GM12874 (cell line): ENCODE measurements around the gene CYP46A1.
A peak's percentile ranks its signal among the peaks of the same experiment; 100 is the strongest.

Source experiments
- TF ChIP-seq, protein P1 (sequence below): IDR thresholded peaks from 2 replicates; pipeline ENCODE4 v1.5.1; 2011; ENCODE audit warnings: low read depth, mild to moderate bottlenecking, control low read depth, low read length, moderate library complexity; ENCODE audit not compliant: insufficient read depth

CYP46A1 gene

DNA sequence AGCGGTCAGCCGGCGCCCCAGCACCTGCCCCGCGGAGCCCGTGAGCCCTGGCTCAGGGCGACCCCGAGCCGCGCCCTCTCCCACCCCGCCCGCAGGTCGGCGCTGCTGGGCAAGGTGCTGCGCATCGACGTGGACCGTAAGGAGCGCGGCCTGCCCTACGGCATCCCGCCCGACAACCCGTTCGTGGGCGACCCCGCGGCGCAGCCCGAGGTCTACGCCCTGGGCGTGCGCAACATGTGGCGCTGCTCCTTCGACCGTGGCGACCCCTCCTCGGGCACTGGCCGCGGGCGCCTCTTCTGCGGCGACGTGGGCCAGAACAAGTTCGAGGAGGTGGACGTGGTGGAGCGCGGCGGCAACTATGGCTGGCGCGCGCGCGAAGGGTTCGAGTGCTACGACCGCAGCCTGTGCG lies 24.8 kb upstream of the CYP46A1 start:
- TF ChIP-seq, protein P1, sequence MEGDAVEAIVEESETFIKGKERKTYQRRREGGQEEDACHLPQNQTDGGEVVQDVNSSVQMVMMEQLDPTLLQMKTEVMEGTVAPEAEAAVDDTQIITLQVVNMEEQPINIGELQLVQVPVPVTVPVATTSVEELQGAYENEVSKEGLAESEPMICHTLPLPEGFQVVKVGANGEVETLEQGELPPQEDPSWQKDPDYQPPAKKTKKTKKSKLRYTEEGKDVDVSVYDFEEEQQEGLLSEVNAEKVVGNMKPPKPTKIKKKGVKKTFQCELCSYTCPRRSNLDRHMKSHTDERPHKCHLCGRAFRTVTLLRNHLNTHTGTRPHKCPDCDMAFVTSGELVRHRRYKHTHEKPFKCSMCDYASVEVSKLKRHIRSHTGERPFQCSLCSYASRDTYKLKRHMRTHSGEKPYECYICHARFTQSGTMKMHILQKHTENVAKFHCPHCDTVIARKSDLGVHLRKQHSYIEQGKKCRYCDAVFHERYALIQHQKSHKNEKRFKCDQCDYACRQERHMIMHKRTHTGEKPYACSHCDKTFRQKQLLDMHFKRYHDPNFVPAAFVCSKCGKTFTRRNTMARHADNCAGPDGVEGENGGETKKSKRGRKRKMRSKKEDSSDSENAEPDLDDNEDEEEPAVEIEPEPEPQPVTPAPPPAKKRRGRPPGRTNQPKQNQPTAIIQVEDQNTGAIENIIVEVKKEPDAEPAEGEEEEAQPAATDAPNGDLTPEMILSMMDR, result 0 out of 2 replicates have a peak, but pooled peaks have one; percentile 2

DNA sequence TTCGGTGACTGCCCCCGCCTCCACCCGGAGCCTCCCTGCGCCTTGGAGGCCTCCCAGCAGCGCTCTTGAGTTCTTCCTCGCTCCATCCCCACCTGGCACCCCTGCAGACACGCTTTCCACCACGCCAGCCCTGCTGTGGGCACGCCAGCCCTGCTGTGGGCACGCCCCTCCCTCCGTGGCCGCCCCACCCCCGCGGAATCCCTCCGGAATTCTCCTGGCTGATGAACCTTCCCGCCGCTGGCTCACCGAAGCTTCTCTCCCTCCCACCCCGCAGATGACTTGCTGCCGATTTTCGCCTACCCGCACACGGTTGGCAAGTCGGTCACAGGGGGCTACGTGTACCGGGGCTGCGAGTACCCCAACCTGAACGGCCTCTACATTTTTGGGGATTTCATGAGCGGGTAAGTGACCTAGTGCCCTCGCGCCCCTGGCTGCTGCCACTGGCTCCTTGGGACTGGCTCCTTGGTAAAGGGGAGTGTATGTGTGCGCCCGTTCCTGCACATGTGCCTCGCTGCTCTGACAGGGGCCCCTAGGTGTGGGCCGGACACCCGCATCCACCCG lies 24.0 kb upstream of the CYP46A1 start:
- TF ChIP-seq, protein P1, result no peak

DNA sequence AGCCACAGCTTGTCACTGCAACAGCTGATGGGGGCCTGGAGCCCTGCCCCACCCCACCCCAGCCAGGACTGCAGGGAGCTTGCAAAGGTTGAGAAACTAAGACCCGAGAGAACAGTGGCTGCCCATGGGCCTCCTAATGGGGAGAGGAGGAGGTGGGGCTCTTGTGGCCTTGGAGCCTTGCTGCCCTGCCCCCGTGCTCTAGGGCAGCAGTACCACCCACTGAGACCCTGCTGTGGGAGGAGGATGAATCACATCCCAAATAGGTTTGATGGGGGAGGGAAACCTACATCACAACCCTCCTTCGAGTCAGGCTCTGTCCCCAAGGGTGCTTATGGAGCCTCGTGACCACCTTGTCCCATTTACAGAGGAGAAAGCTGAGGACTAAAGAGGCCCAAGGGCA lies 23.3 kb upstream of the CYP46A1 start:
- TF ChIP-seq, protein P1, result no peak

DNA sequence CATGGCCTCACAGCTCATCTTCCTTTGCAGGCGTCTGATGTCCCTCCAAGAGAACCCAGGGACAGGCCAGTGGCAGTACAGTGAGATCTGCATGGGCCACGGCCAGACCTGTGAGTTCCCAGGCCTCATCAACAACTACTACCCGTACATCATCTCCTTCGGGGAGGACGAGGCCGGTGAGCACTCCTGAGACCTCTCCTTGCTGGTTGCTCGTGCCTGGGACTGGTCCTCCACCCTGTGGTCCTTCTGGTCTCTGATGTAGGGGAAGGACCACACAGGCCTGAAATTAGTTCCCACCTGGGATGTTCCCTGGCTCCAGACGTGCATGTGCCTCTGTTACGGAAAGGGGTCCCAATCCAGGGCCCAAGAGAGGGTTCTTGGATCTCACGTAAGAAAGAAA lies 21.3 kb upstream of the CYP46A1 start:
- TF ChIP-seq, protein P1, result no peak

DNA sequence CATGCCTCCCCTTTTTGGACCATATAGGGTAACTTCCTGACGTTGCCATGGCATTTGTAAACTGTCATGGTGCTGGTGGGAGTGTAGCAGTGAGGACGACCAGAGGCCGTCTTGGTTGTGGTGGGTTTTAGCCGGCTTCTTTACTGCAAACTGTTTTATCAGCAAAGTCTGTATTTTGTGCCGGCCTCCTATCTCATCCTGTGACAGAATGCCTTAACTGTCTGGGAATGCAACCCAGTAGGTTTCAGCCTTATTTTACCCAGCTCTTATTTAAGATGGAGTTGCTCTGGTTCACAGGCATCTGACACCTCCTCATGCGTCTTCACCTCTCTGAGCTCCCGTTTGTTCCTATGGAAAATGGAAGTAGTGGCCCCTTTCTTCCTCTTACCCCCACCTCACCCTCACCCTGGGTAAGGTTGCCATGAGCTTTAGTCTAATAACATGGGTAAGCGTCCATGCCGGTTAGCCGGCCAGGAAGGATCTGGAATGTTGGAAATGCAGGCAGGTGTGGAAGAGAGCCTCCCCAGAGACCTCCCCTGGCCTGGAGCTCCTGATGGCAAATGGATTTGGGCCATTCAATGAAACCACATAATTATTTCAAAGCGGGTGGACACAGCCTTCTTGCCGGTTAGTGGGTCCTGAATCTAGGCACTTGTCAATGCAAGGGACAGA lies 20.6 kb upstream of the CYP46A1 start:
- TF ChIP-seq, protein P1, result no peak

DNA sequence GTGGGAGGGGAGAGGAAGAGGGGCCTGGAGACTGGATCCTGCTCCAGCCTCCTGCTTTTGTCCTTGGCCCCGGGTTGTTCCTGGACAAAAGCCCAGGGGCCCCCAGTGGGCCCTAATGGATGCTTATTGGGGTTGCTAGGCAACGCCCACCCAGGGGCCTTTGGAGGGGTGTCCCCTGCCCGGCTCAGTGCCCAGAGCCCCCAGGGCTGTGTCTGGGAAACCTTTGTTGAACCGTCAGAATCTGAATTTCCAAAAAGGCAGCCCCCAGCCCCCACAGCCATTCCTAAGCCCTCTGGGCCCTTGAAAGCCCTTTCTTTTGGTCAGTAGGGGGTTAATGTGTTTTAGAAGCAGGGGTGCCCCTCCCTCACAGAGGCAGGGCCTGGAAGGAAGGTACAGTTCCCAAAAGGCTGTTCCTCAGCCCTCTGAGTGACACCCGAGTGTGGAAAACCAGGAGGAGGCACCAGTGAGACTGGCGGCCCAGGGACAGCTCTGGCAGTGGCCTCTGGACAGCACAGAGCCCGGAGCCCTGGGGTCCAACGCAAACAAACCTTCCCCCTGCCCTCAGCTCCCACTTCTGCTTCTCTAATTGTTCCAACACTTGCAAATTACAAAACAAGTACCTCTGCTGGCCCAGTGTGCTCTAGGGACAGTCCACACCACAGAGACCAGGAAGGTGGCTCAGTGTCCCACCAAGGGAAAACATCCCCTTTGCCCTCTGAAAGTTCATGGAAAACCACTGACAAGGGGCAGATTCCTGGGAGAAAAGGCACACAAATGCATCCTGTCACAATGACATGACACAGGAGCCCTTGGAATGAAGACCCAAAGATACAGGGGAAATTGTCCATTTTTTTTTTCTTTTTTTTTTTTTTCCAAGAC lies 19.8 kb upstream of the CYP46A1 start:
- TF ChIP-seq, protein P1, result no peak

DNA sequence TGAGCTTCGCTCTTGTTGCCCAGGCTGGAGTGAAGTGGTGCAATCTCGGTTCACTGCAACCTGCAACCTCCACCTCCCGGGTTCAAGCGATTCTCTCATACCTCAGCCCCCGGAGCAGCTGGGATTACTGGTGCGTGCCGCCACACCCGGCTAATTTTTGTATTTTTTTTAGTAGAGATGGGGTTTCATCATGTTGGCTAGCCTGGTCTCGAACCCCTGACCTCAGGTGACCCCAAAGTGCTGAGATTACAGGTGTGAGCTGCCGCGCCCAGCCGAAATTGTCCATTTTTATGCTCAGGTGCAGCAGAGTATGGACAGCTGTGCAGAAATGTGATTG lies 19.2 kb upstream of the CYP46A1 start:
- TF ChIP-seq, protein P1, result no peak
